CD8-positive, alpha-beta memory T cell (primary cell): ENCODE results near the gene ANKRD13B. TPM values are rescaled to one million over a fixed set of nuclear protein-coding genes. Genes with fewer than 3 reads are reported as not detected.

ENCODE experiments used
- CTCF ChIA-PET: fragments of 350-600 bp; sonication (Branson Sonifier 250); formaldehyde crosslinking; loops from one replicate; lab custom pipeline; 2021; ENCODE audit warnings: antibody characterized with exemption; lab: Charles Lee
- POLR2A ChIA-PET: fragments of 350-600 bp; sonication (Branson Sonifier 250); formaldehyde crosslinking; loops from one replicate; lab custom pipeline; 2021; ENCODE audit warnings: antibody characterized with exemption; lab: Charles Lee
- DNase-seq, 5 donors: peaks; one replicate each; pipeline versions ENCODE4 v3.0.0 to v3.0.0-alpha.2; 2020 to 2022; ENCODE audit warnings: mixed read lengths in 1 of 5
- H3K27ac ChIP-seq: one replicate; pipeline ENCODE4 v1.7.0; 2013; ENCODE audit warnings: low read depth, mild to moderate bottlenecking, low read length, moderate library complexity
- H3K27me3 ChIP-seq: 2 replicates; pipeline ENCODE4 v1.7.0; 2013; ENCODE audit warnings: low read length, mild to moderate bottlenecking; ENCODE audit not compliant: insufficient read depth, poor library complexity, severe bottlenecking
- H3K36me3 ChIP-seq: 2 replicates; pipeline ENCODE4 v1.7.0; 2013; ENCODE audit warnings: mild to moderate bottlenecking, low read length, moderate library complexity; ENCODE audit not compliant: insufficient read depth
- H3K4me1 ChIP-seq: 2 replicates; pipeline ENCODE4 v1.7.0; 2013; ENCODE audit warnings: mild to moderate bottlenecking, low read length, moderate library complexity; ENCODE audit not compliant: insufficient read depth
- H3K4me3 ChIP-seq: 2 replicates; pipeline ENCODE4 v1.7.0; 2013; ENCODE audit warnings: mild to moderate bottlenecking, low read length
- H3K9me3 ChIP-seq: 2 replicates; pipeline ENCODE4 v1.7.0; 2013; ENCODE audit warnings: mild to moderate bottlenecking, low read length
- H3K27ac Mint-ChIP-seq, 8 donors: one replicate each; pipeline ENCODE4 v1.8.0; 2020 to 2021; ENCODE audit warnings: mixed read lengths in 8 of 8, mild to moderate bottlenecking in 6 of 8, inconsistent platforms in 3 of 8, moderate library complexity in 3 of 8
- H3K27me3 Mint-ChIP-seq, 2 donors: one replicate each; pipeline ENCODE4 v1.8.0; 2020 to 2021; ENCODE audit warnings: mixed read lengths in 2 of 2, mild to moderate bottlenecking in 1 of 2, moderate library complexity in 1 of 2
- H3K36me3 Mint-ChIP-seq, 3 donors: one replicate each; pipeline ENCODE4 v1.8.0; 2020 to 2021; ENCODE audit warnings: mixed read lengths in 3 of 3, inconsistent platforms in 1 of 3, mild to moderate bottlenecking in 1 of 3
- H3K4me1 Mint-ChIP-seq, 3 donors: one replicate each; pipeline ENCODE4 v1.8.0; 2020 to 2021; ENCODE audit warnings: mixed read lengths in 3 of 3, inconsistent platforms in 1 of 3, mild to moderate bottlenecking in 1 of 3
- H3K4me3 Mint-ChIP-seq, 7 donors: one replicate each; pipeline ENCODE4 v1.8.0; 2020 to 2021; ENCODE audit warnings: mixed read lengths in 7 of 7, mild to moderate bottlenecking in 6 of 7, moderate library complexity in 4 of 7, inconsistent platforms in 2 of 7
- H3K9me3 Mint-ChIP-seq, 5 donors: one replicate each; pipeline ENCODE4 v1.8.0; 2020 to 2022; ENCODE audit warnings: mixed read lengths in 5 of 5, mild to moderate bottlenecking in 3 of 5, moderate library complexity in 2 of 5, inconsistent platforms in 1 of 5
- polyA plus RNA-seq: library from polyadenylated mRNA; unstranded; fragments of 300-500 nt; fragmentation: Illumina TruSeq; gene quantifications from one replicate; pipeline ENCODE4 v1.2.3, GENCODE V29; 2021
- total RNA-seq, 2 experiments: library from RNA; stranded (reverse); gene quantifications; one replicate each; pipeline ENCODE4 v1.2.3, GENCODE V29; 2021

The ANKRD13B gene
- total and polyA plus RNA-seq, 3 experiments from 2014 or later: 0.35 to 21.8 (median 20.8) TPM

DNA sequence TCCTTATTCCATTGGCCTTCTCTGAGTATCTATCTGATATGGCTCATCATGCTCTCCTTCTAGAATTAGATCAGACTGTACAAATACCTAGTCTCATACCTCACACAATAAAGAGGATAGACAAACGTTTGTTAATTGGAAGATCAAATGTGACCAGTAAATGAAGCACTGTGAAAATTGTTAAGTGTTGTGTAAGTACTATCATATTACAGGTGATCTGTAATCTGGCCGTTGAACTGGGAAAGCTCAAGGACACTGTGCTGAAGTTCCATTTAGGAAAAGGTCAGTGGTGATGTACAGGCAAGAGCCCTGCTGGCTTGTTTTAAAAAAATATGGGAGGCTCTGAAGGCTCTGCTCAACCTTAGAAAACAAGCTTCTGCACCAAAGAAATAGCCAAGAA lies 68.3 kb downstream of the ANKRD13B start:
- Histone ChIP-seq H3K27me3 (no peaks in the 10 kb centered on the region), H3K36me3 (peaks cover 25% of the 10 kb centered on the region), H3K4me3 (no peak overlapping the region), H3K27ac (no peak overlapping the region), H3K9me3 (no peaks in the 10 kb centered on the region), H3K4me1 (no peaks in the 10 kb centered on the region)
- Mint-ChIP-seq H3K27ac (peak overlapping the region in 5 of 8 donors; percentile 4 to 70 (median 61)), H3K36me3 (peaks cover 4 to 68% (median 19%) of the 10 kb centered on the region in 3 donors), H3K4me3 (peak overlapping the region in 1 of 7 donors; percentile 1), H3K9me3 (no peaks in the 10 kb centered on the region), H3K4me1 (peaks cover 11 to 37% (median 13%) of the 10 kb centered on the region in 3 donors), H3K27me3 (no peaks in the 10 kb centered on the region)
- no peak for DNase-seq
- ChIA-PET CTCF (no interaction called here), POLR2A (no interaction called here)

DNA sequence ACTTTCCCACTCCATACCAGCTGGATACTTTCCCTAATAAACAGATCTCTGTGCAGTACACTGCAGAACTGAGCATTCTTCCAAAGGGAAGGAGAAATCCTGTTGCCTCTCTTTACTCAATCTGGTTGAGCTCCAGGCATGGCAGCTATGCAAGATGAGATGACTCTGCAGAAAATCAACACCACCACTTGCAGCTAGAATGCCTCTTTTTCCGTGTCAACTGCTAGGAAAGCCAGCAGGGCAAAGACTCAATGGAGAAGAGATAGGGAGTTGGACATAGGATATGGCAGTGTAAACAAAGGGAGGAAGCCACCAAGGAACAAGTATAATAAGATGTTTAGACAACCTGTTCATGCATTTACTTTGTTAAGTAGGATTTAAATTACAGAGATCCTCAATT lies 70.2 kb downstream of the ANKRD13B start:
- DNase-seq: no peak
- ChIA-PET POLR2A (no interaction called here), CTCF (no interaction called here)
- Mint-ChIP-seq H3K27me3 (no peaks in the 10 kb centered on the region), H3K4me3 (no peak overlapping the region), H3K4me1 (peaks cover 13 to 33% (median 16%) of the 10 kb centered on the region in 3 donors), H3K36me3 (peaks cover 0 to 73% (median 26%) of the 10 kb centered on the region in 3 donors), H3K9me3 (no peaks in the 10 kb centered on the region), H3K27ac (peak overlapping the region in 5 of 8 donors; percentile 1 to 60 (median 34))
- peaks cover 38% of the 10 kb centered on the region for H3K36me3 ChIP-seq
- H3K27me3 ChIP-seq: no peaks in the 10 kb centered on the region
- H3K27ac ChIP-seq: no peak overlapping the region
- H3K4me3 ChIP-seq: no peak overlapping the region
- H3K4me1 ChIP-seq: no peaks in the 10 kb centered on the region
- no peaks in the 10 kb centered on the region for H3K9me3 ChIP-seq

Other genes with a start within 250 kb of the ANKRD13B start
- gene TAOK1, start 202.8 kb upstream of the ANKRD13B start, total RNA-seq: 10 to 100 TPM; 41.9 to 42.1 TPM
- gene TAOK1, start 202.8 kb upstream of the ANKRD13B start, polyA plus RNA-seq: 3.8 TPM
- 10 to 100 TPM; 18.3 to 19.3 TPM for gene ABHD15, start 26.1 kb upstream of the ANKRD13B start, total RNA-seq
- 22.6 TPM for gene ABHD15, start 26.1 kb upstream of the ANKRD13B start, polyA plus RNA-seq
- 10 to 100 TPM; 71.3 to 75.5 TPM for gene TP53I13, start 24.4 kb upstream of the ANKRD13B start, total RNA-seq
- gene TP53I13, start 24.4 kb upstream of the ANKRD13B start, polyA plus RNA-seq: 33.1 TPM
- gene GIT1, start 3.5 kb upstream of the ANKRD13B start, total RNA-seq: 10 to 100 TPM; 69.7 to 69.8 TPM
- 25.7 TPM for gene GIT1, start 3.5 kb upstream of the ANKRD13B start, polyA plus RNA-seq
- gene CORO6, start 29.8 kb downstream of the ANKRD13B start, total RNA-seq: 1 to 10 TPM; 2.5 to 2.9 TPM
- gene CORO6, start 29.8 kb downstream of the ANKRD13B start, polyA plus RNA-seq: 0.17 TPM